ENCODE measurements around the gene ENTREP1.
"Not testable (repeated sequence)": the region's sequence is repeated elsewhere in the genome, so short reads cannot be mapped to it uniquely, and the experiment has no call there.

The ENTREP1 gene

GRCh38 chr9:69412741-69413150 lies 87.7 kb downstream of the ENTREP1 start:
- DNase-seq: peak in 8 of 14 donors; percentile 13 to 63 (median 26)

DNA sequence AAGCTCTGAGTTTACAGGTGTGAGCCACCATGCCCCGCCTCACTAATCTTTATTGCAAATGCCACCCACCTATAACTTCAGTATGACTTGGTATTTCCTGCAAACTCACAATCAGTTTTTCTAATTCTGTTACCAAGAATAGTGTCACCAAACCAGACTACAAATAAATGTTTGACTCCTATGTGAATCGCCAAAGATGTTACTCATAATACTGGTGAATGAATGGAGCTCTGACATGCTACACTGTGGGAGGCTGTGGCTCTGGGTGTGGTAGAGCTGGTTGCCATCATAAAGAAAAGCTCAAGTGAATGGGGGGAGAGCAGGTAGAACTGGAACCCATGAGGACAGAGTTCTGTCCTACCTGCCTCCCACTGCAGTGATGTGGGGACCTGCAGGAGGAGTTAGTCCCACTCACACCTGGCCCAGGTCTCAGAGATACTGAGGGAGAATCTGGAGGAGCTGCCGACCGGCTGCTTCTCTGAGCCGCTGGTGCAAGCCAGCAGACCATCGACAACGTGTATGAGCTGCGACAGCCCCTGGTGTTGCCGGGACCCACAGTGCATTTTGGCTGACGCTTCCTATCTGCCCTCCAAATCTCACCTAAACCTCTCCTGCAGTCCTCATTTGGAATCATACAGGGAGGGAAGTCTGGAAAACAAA lies 95.7 kb downstream of the ENTREP1 start:
- DNase-seq: no peak

DNA sequence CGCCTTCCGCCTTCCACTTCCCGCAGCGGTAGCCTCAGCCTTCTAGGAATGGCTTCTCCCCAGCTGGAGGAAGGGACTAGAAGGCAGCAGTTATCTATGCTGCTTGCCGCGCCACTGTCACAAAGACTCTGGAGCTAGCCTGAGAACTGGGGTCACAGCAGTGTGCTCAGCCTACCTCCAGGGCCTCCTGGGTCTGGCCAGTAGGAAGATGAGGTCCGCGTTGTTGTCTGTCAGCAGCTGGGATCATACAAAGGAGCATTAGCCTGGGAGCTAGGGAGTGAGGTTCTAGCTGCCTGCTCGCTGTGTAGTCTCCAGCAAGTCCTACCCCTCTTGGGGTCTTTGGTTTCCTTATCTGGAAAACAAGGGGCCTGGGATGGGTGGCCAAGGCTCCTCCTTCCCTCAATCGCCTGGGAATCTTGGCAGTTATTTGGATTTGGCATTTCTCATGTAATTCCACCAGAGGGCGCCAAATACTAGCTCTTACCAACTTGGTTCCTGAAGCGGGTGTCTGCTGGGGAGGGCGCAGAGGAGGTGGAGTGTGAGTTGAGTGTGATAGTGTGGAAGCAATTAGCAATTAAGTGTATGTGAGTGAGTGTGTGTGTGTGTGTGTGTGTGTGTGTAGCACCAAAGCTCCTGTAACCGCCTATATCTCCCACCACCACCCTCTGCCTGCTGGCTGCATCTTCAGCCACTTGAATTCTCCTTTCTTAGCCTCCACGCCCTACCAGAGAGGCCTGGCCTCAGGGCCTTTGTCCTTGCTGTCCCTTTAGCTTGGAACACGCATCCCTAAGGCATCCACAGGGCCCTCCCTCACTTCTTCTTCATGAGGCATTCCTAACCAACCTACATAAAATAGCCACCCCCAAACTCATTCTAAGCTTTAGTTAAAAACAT lies 97.1 kb downstream of the ENTREP1 start:
- peak in 12 of 14 donors; percentile 12 to 59 (median 29) for DNase-seq

- peak in 7 of 14 donors; percentile 4 to 63 (median 29) for DNase-seq
Observed at GRCh38 chr9:69425136-69425801, 100.3 kb downstream of the ENTREP1 start.

- peak in 6 of 14 donors; percentile 9 to 34 (median 16) for DNase-seq
Observed at GRCh38 chr9:69427286-69427685, 102.3 kb downstream of the ENTREP1 start.

GRCh38 chr9:69428017-69428785 lies 103.2 kb downstream of the ENTREP1 start:
- no peak for DNase-seq

- no peak for DNase-seq
Observed at GRCh38 chr9:69429281-69429680, 104.3 kb downstream of the ENTREP1 start.

DNA sequence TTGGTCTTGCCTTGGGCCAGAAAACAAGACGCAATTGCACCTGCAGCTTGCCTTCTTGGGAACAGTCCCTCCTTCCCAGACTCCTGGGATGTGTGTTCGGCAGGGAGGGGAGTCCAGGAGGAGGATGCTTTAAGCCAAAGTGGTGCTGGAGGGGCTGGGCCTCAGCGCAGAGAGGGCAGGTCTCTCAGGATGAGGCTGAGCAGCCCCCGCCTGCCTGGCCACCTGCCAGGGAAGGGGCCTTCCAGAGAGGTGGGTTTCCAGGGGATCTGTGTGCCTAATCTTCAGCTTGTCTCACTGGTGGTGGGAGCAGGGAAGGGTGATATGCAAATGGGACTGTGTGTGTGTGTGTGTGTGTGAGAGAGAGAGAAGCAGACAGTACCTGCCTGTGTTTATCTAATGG lies 105.2 kb downstream of the ENTREP1 start:
- no peak for DNase-seq

- DNase-seq: no peak
Observed at GRCh38 chr9:69431203-69431602, 106.2 kb downstream of the ENTREP1 start.

GRCh38 chr9:69431777-69432176 lies 106.8 kb downstream of the ENTREP1 start:
- no peak for DNase-seq

GRCh38 chr9:69432623-69433022 lies 107.6 kb downstream of the ENTREP1 start:
- no peak for DNase-seq

GRCh38 chr9:69433392-69433791 lies 108.4 kb downstream of the ENTREP1 start:
- DNase-seq: no peak

DNA sequence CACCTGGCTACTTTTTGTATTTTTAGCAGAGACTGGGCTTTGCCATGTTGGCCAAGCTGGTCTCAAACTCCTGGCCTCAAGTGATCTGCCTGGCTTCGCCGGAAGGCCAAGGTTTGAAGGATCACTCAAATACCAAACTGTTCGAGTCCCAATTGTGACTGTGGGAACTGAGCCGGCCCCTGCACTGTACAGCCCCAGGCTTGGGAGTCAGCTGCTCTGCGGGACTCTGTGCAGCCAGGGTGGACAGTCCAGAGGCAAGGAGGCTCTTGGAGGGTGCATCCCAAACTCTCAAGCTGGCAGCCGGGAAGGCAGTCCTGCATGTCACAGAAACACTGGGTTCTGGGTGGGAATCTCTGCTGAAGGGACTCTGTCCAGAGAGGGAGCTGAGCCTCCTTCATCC lies 109.0 kb downstream of the ENTREP1 start:
- no peak for DNase-seq

DNA sequence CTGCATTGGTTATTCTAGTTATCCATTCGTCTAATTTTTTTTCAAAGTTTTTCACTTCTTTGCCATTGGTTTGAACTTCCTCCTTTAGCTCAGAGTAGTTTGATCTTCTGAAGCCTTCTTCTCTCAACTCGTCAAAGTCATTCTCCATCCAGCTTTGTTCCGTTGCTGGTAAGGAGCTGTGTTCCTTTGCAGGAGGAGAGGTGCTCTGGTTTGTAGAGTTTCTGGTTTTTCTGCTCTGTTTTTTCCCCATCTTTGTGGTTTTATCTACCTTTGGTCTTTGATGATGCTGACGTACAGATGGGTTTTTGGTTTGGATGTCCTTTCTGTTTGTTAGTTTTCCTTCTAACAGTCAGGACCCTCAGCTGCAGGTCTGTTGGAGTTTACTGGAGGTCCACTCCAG lies 114.6 kb downstream of the ENTREP1 start:
- not testable (repeated sequence) for DNase-seq

DNA sequence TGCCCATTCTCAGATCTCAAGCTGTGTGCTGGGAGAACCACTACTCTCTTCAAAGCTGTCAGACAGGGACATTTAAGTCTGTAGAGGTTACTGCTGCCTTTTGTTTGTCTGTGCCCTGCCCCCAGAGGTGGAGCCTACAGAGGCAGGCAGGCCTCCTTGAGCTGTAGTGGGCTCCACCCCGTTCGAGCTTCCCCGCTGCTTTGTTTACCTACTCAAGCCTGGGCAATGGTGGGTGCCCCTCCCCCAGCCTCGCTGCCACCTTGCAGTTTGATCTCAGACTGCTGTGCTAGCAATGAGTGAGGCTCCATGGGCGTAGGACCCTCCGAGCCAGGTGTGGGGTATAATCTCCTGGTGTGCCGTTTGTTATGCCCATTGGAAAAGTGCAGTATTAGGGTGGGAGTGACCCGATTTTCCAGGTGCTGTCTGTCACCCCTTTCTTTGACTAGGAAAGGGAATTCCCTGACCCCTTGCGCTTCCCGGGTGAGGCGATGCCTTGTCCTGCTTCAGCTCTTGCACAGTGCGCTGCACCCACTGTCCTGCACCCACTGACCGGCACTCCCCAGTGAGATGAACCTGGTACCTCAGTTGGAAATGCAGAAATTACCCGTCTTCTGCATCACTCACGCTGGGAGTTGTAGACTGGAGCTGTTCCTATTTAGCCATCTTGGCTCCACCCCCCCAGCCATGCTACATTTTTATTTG lies 115.4 kb downstream of the ENTREP1 start:
- not testable (repeated sequence) for DNase-seq

All from C1 segment of cervical spinal cord (tissue), 14 donors.